Measurements from ENCODE around the gene TBL3. TPM values are rescaled to one million over a fixed set of nuclear protein-coding genes. Genes with fewer than 3 reads are reported as not detected.

The TBL3 gene
- total RNA-seq, 6 experiments from 2014 or later = 15.8 to 42.4 (median 18.1) TPM

- WGBS (ENCODE audit: insufficient coverage, low coverage, low lambda C conversion rate, missing lambda C conversion rate) = 55% methylated on average over 11 of the region's 19 CpGs
These were observed 39.5 kb upstream of the TBL3 start for GRCh38 chr16:1932050-1933028.

GRCh38 chr16:1933097-1933661, 38.7 kb upstream of the TBL3 start:
- DNase-seq (peak; percentile 52 to 76 (median 73)), ATAC-seq (peak; percentile 13 to 35 (median 30))
- H3K36me3 ChIP-seq = peaks cover 0 to 15% (median 9%) of the 10 kb centered on the region in 4 donors
- 39% methylated on average over 5 of the region's 23 CpGs for WGBS (ENCODE audit: insufficient coverage, low coverage, low lambda C conversion rate, missing lambda C conversion rate)
- intact Hi-C loops (cut with DNase I) = loop anchor here (5.0 kb wide), 2 partner anchors 71 to 76 kb away; no protein-coding TSS in a partner anchor
- H3K4me3 ChIP-seq = no peak overlapping the region
- H3K4me1 ChIP-seq = peaks cover 0 to 28% (median 1%) of the 10 kb centered on the region in 4 donors
- H3K27ac ChIP-seq = no peak overlapping the region
- no peaks in the 10 kb centered on the region for H3K9me3 ChIP-seq
- H3K27me3 ChIP-seq = no peaks in the 10 kb centered on the region
- TF ChIP-seq POLR2A (IDR thresholded peaks at IDR 0.05) (no peak), CTCF (IDR thresholded peaks at IDR 0.05) (no peak)

More at GRCh38 chr16:1932050-1933028, 39.5 kb upstream of the TBL3 start:
- intact Hi-C loops (cut with DNase I) = loop anchor here (5.0 kb wide), 2 partner anchors 70 to 75 kb away; no protein-coding TSS in a partner anchor
- DNase-seq = peak; percentile 63 to 79 (median 71)
- no peak overlapping the region for H3K27ac ChIP-seq
- no peak overlapping the region for H3K4me3 ChIP-seq
- ATAC-seq = peak; percentile 55 to 64 (median 60)
- H3K27me3 ChIP-seq = no peaks in the 10 kb centered on the region
- peaks cover 0 to 7% (median 5%) of the 10 kb centered on the region in 4 donors for H3K36me3 ChIP-seq
- TF ChIP-seq CTCF (IDR thresholded peaks at IDR 0.05) = peak; percentile 22 to 48 (median 34)
- TF ChIP-seq POLR2A (IDR thresholded peaks at IDR 0.05) = no peak
- H3K4me1 ChIP-seq = peaks cover 0 to 22% (median 0%) of the 10 kb centered on the region in 4 donors
- H3K9me3 ChIP-seq = no peaks in the 10 kb centered on the region

GRCh38 chr16:1936945-1937479, 34.8 kb upstream of the TBL3 start:
- DNase-seq = peak in 1 of 3 donors; percentile 49
- Histone ChIP-seq H3K9me3 (no peaks in the 10 kb centered on the region), H3K36me3 (peaks cover 0 to 41% (median 17%) of the 10 kb centered on the region in 4 donors), H3K4me1 (peaks cover 0 to 56% (median 16%) of the 10 kb centered on the region in 4 donors), H3K4me3 (no peak overlapping the region), H3K27me3 (no peaks in the 10 kb centered on the region), H3K27ac (no peak overlapping the region)
- no peak for ATAC-seq
- 92% methylated on average over 9 of the region's 11 CpGs for WGBS (ENCODE audit: insufficient coverage, low coverage, low lambda C conversion rate, missing lambda C conversion rate)
- intact Hi-C loops (cut with DNase I) = no loop called here
- TF ChIP-seq POLR2A (IDR thresholded peaks at IDR 0.05) (peak; percentile 2), CTCF (IDR thresholded peaks at IDR 0.05) (no peak)

- peaks cover 0 to 46% (median 16%) of the 10 kb centered on the region in 4 donors for H3K4me1 ChIP-seq
- H3K4me3 ChIP-seq = no peak overlapping the region
- TF ChIP-seq CTCF (IDR thresholded peaks at IDR 0.05) = no peak
- peak; percentile 56 for TF ChIP-seq POLR2A (IDR thresholded peaks at IDR 0.05)
- no peaks in the 10 kb centered on the region for H3K9me3 ChIP-seq
- H3K36me3 ChIP-seq = peaks cover 0 to 41% (median 17%) of the 10 kb centered on the region in 4 donors
- intact Hi-C loops (cut with DNase I) = no loop called here
- peak in 3 of 4 donors; percentile 9 to 21 (median 18) for ATAC-seq
- no peaks in the 10 kb centered on the region for H3K27me3 ChIP-seq
- peak overlapping the region; percentile 13 to 85 (median 13) for H3K27ac ChIP-seq
- 37% methylated on average over 7 of the region's 10 CpGs for WGBS (ENCODE audit: insufficient coverage, low coverage, low lambda C conversion rate, missing lambda C conversion rate)
- DNase-seq = peak; percentile 73 to 87 (median 87)
These were observed 33.5 kb upstream of the TBL3 start for GRCh38 chr16:1938316-1938715.

Data from right lobe of liver (tissue), 6 donors.